ENCODE results near the gene WNT7A.
"Not testable (repeated sequence)": the region's sequence is repeated elsewhere in the genome, so short reads cannot be mapped to it uniquely, and the experiment has no call there.

WNT7A gene

DNA sequence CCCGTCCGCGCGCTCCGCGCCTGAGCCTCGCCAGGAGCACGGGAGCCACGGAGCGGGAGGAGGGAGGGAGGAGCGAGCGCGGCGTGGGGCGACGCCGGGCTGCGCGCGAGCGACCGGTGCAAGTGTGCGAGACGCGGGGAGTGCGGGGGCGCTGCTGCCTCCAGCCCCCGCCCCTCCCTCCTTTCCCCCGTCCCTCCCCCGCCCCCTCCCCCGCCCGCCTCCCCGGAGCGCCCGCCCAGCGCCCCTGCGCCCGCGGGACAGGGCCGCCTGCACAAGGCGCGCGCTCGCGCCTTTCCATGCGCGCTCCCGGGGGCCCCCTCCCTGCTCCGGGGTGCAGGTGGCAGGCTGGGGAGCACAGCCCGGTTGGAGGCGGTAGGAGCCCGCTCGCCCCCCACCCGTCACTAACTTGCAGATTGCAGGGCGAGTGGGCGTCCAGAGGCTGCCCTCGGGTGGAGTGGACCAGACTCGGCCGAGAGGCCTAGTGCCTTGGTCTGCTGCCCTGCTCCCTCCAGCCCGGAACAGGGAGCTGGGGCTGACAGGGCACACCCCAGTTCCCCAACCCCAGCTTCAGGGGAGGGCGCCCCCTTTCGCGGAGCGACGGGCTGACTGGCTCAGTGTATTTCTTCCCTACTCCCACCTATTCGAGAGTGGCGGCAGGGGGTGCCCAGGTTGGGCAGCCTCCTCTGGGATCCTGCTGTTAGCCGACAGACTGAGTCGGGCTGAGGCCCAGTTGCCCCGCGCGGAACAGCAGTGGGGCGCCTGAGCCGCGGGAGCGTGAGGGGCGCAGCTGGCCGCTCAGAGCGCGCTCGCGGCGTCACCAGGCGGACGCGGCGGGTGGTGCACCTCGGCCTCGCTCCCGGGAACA is at the start of gene WNT7A:
Gene WNT7A (minus strand): TSS at position 126 of the 865 bp plus-strand sequence. CDS start 255 bp downstream, outside the sequence.
- peak; percentile 78 for DNase-seq

DNA sequence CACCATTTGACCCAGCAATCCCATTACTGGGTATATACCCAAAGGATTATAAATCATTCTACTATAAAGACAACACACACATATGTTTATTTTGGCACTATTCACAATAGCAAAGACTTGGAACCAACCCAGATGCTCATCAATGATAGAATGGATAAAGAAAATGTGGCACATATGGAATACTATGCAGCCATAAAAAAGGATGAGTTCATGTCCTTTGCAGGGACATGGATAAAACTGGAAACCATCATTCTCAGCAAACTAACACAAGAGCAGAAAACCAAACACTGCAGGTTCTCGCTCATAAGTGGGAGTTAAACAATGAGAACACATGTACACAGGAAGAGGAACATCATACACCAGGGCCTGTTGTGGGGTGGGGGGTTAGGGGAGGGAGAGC is 48.9 kb upstream of the WNT7A start:
- DNase-seq = not testable (repeated sequence)

DNA sequence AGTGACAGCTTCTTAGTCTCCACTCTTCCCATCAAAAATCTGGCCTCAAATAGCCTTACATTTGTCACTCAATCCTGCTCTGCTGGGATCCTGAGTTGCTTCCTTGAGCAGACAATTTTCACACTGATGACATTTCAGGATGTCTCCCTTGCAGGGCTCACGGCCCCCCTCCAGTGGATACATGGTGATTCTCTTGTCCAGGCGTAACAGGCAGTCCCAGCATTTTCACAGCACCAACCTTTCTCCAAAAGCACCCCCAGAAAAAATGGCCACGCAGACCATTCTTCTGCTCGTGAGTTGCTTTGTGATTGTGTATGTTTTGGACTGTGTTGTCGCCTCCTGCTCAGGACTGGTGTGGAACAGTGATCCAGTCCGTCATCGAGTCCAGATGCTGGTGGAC is 47.4 kb upstream of the WNT7A start:
- DNase-seq = no peak

DNA sequence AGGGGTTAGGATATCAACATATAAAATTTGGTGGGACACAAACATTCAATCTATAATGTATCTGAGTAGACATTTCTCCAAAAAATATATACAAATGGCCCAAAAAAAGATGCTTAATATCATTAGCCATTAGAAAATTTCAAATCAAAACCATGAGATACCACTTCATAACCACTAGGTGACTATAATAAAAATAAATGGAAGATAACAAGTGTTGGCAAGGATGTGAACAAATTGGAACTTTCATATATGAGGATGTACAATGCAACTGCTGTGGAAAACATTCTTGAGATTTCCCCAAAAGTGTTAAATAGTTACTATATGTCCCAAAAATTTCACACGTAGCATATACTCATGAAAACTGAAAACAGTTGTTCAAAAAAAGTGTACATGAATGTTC is 36.5 kb upstream of the WNT7A start:
- no peak for DNase-seq

DNA sequence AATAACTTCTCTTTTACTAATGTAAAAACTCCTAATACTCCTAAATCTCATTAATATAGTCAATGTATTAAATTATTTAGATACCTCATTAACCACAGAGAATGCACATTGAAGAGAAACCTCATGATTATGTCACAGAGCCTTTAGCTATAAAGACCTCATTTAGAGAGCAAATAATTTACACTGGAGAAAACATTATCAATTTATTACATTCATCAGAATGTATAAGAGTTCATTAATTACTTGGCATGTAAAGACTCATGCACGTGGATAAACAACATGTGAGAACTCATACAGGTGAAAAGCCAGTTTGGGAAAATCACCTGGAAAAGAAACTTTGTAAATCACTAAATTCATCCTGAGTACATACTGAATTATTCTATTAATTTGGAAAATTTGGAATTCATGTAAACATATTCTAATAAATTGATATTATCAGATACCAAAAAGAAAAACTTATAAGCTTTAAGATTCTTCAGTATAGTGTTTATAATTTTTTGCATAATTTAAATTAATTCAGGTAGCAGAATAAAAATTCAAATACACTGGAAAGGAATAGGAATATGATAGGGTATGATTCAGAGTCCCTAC is 22.9 kb upstream of the WNT7A start:
- DNase-seq = no peak

DNA sequence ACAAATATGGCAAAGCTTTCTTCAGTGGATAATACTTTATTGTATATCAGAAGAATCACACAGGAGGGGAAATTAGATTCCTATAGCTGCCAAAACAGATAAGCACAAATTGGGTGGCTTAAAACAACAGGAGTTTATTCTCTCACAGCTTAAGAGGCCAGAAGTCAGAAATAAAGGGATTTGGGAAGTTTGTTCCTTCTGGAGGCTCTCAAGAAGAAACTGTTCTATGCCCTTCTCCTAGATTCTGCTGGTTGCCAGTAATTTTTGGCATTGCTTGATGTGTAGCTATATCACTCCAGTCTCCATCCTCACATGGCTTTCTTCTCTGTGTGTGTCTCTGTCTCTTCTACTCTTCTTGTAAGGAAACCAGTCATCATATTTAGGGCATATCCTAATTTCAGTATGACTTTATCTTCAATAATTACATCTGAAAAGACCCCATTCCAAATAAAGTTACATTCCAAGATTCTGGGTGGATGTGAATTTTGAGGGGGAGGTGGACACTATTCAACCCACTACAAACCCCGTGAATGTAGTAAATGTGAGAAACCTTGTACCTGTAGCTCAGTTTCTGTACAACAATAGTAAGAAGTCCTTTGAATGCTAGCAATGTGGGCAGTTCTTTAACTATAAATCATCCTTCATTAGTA is 22.2 kb upstream of the WNT7A start:
- DNase-seq = no peak

DNA sequence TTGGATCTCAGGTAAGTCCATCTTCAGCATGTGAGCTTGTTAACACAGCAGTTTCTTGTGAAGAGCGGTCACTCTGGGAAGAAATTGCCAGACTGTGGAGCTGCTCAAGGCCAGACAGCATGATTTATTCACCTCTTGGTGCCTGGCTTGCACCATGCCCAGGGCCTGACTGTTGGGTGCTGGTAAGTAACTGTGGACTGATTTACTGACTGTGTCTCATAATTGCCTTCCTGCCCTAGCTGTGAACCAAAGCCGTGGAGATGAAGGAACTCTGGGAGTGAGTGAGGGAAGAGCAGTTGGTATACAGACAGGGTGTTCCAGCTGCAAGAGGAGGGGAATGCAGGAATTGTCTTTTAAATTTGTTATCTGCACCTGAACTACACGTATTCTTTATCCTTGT is 18.5 kb upstream of the WNT7A start:
- no peak for DNase-seq

DNA sequence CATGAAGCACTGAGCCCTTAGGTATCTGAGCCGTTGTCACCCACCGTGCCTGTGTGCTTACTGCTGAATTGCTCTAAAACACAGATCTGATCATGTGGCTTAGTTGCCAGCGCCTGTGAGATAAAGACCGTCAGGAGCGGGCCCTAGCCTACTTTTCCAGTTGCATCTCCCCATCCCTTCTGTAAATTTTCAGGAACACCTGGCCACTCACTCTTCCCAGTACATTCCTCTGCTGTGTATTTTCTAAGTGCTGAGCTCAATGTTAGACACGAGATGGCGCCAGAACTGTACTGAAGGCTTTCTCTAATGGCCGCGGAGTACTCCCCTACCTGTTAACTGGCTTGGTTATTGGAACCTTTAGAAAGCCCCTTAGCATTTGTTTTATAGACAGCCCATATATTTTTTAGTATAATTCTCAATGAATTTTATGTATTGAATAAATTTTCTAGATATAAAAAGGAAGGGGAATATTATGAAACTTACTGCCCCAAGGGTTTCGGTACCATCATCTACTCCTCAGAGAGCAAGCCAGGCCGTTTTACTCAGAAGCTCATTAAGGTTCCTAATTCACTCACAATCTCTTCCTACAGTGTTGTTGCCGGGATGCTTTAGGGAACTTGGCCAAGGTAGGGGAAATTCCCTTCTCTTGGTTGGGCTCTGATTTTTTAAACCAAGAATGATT is 16.7 kb upstream of the WNT7A start:
- peak; percentile 64 for DNase-seq

DNA sequence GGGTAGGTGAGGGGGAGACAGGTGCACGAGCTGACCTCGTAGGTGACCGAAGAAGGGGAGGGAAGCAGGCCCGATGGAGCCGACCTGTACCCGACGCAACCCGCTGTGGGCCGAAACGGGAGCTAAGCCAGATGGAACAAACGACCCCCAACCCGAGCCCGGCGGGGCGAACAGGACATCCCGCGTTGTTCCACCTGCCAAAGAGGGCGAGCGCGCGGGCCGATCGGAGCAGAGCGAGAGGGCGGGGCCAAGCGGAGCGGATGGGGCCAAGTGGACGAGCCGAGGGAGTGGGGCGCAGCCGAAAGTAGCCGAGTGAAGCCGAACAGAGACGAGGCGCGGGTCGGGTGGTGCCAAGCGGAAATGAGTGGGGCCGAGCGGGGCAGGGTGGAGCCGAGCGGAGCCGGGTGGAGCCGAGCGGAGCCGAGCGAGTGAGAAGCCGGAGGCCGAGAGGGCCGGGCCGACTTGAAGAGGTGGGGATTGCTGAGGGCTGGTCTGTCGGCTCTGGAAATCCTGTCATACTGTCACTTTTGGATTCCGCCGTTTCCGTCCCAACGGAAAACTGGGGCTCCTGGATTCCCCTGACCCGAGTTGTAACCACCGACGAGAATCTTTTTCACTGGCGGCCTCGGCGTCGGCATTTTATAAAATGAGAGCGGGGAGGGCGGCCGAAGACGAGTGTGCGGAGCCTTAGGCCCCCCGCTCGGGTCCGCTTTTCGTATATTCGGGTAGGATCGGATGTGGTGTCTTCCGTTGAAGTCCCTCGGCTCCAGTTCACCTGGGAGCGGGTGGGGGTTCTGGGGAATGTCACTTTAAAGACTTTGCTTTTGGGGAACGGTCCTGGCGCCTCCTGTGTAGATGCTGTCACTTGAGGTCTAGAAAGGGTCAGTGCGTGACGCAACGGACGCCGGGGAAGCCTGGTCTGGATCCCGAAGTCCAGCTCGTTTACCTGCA is 15.6 kb upstream of the WNT7A start:
- DNase-seq = peak; percentile 98

DNA sequence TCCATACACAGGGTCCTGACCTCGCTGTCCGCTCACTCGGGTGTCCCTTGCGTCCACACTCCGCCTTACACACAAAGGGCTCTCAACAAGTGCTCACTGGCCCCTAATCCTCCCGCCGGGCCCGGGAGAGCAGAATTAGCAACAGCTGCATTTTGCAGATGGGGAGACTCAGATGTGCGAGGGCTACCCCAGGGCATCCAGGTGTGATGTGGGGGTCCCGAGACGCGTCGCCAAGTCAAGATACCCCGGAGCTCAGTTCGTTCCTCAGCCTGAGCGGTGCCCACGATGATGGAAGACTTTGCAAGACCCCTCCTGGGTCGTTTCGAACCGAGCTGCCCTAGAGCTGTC is 14.9 kb upstream of the WNT7A start:
- DNase-seq = no peak

DNA sequence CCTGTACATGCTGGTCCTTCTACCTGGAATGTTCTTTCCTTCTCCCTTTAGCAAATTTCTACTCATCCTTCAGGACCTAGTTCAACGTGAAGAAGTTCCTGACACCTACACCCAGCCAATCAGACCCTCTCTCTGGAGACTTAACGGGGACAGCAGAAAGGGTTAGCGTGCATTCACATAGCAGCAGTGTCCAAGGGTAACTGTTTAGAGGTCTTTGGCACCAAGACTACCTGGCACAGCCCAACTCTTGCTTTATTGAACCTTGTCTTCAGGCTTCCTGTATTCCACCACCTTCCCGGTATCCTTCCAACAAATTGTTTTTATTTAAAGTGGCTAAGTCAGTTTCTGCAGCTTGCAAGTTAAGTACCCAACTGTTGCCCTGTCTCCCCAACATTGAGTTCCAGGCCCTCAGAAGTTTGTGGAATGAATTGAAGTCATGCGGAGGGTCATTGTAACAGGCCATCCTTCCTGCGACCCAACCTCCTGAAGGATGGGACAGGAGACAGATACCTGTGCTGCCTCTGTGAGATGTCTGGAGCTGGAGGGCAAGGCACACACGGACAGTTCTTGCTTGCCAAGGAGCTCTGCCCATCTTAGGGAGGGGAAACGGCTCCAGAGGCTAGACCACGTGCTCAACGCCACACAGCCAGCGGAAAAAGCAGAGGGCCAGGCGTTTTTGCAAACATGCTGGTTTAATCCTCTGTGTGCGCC is 14.4 kb upstream of the WNT7A start:
- DNase-seq = no peak

DNA sequence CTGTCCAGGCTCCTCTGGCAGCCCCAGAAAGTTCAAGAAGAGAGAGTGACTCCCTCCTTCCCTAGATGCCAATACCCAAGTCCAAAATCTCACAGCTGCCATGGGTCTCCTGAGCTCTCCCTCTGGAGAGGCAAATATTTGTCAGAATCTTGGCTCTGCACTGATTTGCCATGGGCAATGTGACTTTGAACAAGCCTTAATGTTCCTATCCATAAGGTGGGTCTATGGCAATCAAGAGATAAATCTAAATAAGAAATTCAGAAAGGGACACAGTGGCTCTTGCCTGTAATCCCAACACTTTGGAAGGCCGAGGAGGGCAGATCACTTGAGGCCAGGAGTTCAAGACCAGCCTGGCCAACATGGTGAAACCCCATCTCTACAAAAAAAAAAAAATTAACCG is 12.4 kb upstream of the WNT7A start:
- no peak for DNase-seq

DNA sequence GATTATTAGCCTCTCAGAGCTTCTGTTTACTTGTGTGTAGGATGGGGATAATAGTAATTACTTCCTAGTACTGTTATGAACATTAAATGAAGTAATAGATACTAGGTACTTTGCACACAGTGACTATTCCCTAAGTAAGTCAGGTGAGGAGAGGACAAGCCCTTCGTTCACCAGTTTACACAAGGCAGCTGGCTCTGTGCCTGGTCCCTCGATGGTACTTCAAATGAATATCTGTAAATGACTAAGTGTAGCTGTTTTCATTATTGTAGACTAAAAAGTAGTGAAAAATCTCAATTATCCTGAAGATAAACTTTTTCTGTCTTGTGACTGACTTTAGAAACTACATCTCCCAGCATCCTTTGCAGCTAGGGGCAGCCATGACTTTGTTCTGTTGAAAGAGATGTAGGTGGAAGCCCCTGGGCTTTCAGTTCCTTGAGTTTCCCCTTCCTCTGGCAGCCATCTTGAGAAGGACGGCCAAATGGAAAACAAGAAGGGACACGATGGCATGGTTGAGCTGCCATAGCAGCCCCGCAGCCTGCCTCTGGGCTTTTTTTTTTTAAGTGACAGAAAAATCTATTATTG is 11.7 kb upstream of the WNT7A start:
- DNase-seq = no peak

DNA sequence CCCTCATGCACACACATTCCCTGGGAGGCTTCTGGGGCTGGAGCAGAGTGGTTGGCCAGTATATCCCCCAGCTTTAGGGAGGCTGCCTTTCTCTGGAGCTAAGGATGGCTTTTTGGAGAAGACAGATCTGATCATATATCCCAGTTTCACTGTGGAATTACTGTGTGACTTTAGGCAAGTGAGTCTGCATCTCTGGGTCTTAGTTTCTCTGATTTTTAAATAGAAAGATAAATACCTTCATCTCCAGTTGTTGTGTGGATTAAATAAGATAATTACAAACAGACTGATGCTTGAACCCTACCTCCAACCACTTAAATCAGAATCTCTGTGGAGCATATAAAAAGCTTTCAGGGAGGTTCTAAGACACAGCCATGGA is 11.1 kb upstream of the WNT7A start:
- no peak for DNase-seq

DNA sequence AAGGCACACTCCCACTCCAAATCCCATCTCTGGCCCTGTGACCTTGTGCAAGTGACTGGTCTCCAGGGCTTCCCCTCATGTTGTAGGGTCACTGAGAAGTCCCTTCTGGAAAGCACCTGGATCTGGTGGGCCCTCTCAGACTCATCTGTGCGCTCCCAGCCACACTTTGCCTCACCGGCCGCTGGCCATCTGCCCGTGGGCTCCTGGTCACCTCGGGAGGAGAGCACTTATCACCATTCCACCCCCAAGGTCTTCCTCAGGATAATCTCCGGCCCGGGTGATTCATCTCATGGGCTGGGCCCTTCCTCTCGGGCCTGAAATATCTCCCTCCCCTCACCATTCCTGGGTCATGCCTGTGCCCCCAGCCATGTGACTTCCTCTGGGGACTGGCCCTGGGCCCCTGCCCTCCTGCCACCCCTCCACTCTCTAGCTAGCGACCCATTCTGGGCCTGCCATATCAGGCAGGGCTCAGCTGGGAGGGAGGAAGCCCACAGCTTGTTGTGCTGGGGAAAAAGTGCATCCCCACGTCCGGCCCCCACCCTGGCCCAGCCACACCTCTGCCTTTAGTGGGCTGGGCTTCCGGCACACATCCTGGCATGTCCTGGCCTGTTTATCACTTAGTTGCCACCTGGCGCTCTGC is 10.6 kb upstream of the WNT7A start:
- peak; percentile 46 for DNase-seq

DNA sequence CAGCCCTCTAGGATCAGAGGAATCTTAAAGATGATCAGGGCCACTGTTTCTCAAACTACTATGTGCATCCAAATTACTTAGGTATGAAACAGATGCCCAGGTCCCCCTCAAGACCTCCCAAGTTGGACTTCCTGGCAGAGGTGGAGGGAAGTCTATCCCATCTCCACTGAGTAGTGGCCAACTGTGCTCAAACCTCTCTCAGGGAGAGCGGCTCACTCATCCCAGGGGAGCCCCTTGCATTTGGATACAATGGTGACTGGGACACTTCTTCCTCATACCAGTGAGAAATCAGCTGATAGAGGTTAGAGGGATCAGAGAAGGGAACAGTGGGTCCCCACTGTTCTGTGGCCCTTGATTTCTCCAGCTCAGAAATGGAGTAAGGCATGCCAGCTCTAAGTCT is 8.7 kb upstream of the WNT7A start:
- DNase-seq = no peak

DNA sequence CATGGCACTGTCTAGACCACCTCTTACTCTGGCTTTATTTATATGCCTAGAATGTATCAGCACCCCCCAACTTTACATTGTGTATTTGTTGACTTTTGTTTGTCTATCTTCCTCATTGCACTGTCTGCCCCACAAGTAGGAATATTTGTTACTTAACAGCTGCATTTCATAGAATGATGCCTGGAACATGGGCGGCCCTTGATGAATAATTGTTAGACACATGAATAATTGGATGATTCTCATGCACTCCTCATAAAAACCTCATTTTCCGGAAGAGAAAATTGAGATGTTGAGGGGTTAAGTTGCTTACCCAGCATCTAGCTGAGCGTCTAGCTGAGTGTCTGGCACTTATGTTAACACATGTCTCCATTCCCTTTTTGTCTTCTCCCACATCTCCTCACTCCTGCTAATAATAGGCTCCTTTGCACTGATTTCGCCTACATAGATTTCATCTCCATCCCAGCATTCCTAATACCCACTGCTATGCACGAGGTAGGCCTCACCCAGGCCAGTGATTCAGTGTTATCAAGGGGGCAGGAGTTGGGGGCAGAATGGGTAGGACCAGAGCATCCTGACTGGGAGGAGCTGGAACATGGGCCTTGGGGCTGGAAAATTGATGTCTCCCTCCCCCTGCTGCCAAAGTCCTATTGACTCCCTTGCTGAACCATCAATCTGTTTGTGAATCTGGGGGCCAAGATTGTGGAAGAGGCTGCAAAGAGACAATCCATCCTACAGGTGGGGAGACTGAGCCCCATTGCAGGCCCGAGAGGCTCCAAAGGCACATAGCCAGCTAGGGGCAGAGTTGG is 7.8 kb upstream of the WNT7A start:
- no peak for DNase-seq

DNA sequence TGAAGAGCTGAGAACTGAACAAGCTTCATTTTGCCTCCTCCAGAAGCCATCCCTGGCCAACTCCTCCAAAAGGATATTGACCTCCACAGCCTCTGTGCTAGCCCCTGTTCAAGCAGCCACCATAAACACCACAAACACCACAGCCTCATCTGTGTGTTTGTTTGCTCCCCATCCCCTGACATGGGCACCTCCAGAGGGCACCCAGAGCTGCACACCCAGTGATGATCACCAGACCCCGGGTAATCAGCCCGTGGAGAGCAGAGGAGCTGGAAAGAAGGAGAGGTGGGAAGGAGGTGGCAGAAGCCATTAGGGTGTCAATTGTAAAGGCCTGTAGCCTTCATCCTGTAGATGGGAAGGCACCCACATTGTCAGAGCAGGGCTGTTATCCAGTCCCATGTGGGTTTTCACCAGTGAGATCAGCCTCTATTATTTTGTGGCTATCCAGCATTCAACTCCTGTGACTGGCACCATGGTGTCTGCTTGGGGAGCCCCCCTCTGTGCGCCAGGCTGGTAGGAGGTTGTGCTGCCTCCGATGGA is 6.8 kb upstream of the WNT7A start:
- DNase-seq = no peak

DNA sequence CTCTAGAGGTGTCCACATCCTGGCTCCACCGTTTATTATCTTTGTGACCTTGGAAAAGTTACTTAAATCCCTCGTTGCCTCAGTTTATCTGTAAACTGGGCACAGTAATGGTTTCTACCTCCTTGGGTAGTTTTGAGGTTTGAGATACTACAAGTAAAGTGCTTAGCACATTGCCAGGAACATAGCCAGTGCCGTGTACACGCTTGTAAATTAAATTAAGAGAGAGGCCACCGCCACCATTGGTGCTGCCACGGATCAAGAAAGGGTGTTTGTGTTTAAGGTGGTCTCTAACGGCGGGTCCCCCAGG is 5.8 kb upstream of the WNT7A start:
- no peak for DNase-seq
